Measurements from ENCODE around the gene DNAH5.

GRCh38 chr5:13814301-13814700 lies 130.2 kb downstream of the DNAH5 start:
- TF ChIP-seq, protein P1, sequence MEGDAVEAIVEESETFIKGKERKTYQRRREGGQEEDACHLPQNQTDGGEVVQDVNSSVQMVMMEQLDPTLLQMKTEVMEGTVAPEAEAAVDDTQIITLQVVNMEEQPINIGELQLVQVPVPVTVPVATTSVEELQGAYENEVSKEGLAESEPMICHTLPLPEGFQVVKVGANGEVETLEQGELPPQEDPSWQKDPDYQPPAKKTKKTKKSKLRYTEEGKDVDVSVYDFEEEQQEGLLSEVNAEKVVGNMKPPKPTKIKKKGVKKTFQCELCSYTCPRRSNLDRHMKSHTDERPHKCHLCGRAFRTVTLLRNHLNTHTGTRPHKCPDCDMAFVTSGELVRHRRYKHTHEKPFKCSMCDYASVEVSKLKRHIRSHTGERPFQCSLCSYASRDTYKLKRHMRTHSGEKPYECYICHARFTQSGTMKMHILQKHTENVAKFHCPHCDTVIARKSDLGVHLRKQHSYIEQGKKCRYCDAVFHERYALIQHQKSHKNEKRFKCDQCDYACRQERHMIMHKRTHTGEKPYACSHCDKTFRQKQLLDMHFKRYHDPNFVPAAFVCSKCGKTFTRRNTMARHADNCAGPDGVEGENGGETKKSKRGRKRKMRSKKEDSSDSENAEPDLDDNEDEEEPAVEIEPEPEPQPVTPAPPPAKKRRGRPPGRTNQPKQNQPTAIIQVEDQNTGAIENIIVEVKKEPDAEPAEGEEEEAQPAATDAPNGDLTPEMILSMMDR (IDR thresholded peaks at IDR 0.05; ENCODE audit: low read length) = no peak
- no peak for TF ChIP-seq EZH2 (IDR thresholded peaks at IDR 0.05; ENCODE audit: borderline replicate concordance, low read length)
